ENCODE data around the gene P3H1. TPM values are rescaled to one million over a fixed set of nuclear protein-coding genes. Genes with fewer than 3 reads are reported as not detected.
"Not testable (repeated sequence)": the region's sequence is repeated elsewhere in the genome, so short reads cannot be mapped to it uniquely, and the experiment has no call there.

The P3H1 gene
- total RNA-seq, 1 donor from 2014 or later, result 111 TPM

GRCh38 chr1:42742617-42743316 lies 24.1 kb downstream of the P3H1 start:
- DNase-seq, result no peak

- no peak for DNase-seq
These were observed 24.7 kb downstream of the P3H1 start for GRCh38 chr1:42742141-42742540.

GRCh38 chr1:42741706-42742105 lies 25.1 kb downstream of the P3H1 start:
- DNase-seq, result no peak

- no peak for DNase-seq
These were observed 25.8 kb downstream of the P3H1 start for GRCh38 chr1:42740851-42741580.

DNA sequence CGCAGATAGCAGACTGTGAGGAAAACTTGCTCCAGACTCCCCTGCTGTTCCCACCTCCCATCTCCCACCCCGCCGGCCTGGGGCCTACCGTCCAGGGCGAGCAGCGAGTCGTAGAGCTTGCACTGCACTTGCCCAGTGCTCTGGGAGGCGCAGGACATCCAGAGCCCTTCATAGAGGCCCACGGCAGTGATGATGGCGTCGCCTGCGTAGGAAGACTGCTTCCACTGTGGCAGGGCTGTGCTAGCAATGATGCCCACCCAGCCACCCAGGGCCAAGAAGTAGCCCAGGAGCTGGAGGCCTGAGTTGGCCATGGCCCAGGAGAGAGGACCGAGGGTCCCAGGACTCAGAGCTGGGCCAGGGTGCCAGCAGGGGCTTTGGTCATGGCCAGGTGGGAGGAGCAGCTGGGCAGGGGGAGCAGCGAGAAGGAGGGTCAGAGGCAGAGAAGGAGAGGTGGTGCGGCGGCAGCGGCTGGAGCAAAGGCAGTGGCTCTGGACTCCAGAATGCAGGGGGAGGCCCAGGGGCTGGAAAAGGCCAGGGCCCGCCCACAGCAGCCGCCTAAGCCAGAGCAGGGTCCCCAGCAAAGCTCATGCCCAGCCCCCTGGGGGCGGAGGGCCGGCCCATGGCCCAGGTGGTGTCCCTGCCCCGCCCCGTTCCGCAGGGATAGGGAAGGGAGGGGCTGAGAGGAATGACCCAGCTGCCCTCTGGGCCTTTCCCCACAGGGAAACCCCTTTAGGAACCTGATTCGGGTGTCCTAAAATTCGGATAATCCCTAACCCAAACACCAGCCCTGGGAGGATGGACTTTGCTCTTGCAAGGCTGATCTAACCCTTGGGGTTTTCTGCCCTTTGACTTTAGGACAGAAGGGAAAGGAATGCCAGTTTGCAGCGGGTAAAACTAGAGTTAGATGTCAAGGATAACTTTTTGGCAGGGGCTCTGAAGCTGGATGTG lies 26.8 kb downstream of the P3H1 start, which contains the start of gene CLDN19:
Gene CLDN19 (minus strand): TSS at position 484 of the 948 bp plus-strand sequence. CDS start 173 bp downstream, at position 311.
- DNase-seq, result no peak

GRCh38 chr1:42738678-42739226 lies 28.1 kb downstream of the P3H1 start:
- no peak for DNase-seq

GRCh38 chr1:42737986-42738677 lies 28.7 kb downstream of the P3H1 start:
- DNase-seq, result no peak

- peak; percentile 12 for DNase-seq
These were observed 29.6 kb downstream of the P3H1 start for GRCh38 chr1:42737257-42737656.

DNA sequence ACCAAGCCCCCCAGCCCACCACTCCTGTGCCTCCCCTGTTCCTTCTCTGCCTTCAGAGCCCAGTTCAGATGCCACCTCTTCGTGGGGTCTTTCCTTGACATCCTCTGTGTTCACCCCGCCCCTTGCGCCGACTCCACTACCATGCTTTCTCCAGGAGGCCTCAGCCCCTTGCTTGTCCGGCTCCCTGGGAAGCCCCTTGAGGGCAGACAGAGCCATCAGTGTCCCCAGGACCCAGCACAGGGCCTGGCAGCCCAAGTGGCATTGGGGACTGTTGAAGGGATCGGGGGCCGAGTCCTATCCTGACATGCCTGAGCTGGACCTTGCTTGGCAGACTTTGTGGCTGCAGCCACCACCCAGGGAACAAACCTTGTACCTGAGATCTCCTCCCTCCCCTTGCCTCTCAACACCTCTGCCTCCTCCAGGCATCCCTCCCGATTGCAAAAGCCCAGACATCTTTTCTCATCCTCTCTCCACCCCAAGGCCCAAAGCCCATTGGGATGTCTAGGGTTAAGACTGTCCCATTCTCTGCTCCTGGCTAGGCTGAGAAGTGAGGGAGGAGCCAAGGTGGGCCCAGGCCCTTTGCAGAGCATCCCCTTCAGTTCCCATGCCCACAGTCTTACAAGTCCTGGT lies 30.1 kb downstream of the P3H1 start:
- no peak for DNase-seq

GRCh38 chr1:42736152-42736551 lies 30.7 kb downstream of the P3H1 start:
- DNase-seq, result peak; percentile 20

DNA sequence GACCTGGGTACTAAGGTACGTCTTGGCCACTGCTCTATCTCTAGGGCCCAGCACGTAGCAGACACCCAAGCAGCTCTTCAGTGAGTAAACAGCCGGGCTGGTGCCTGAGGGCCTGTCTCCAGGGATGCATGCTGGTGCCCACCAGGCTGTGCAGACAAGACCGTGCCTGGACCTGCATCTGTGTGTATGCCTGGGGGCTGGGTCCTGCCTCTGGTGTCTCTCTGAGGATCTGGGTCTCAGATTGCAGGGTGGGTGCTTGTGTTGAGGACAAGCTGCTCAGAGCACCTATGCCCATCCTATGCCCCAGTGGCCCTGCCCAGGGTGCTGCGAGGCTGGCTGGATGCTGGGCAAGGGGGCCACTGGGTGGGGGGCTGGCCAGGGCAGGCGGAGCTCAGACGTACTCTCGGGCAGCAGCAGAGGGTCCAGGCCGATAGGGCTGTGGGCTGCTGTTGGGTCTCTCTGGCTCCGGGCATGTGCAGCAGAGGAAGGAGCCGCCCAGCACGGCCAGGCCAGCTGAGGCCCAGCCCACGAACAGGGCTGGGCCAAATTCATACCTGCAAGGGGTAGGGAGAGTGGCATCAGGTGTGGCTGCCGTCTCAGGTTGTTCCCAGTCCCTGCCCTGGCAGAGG lies 31.2 kb downstream of the P3H1 start:
- DNase-seq, result no peak

- no peak for DNase-seq
These were observed 31.8 kb downstream of the P3H1 start for GRCh38 chr1:42735056-42735455.

DNA sequence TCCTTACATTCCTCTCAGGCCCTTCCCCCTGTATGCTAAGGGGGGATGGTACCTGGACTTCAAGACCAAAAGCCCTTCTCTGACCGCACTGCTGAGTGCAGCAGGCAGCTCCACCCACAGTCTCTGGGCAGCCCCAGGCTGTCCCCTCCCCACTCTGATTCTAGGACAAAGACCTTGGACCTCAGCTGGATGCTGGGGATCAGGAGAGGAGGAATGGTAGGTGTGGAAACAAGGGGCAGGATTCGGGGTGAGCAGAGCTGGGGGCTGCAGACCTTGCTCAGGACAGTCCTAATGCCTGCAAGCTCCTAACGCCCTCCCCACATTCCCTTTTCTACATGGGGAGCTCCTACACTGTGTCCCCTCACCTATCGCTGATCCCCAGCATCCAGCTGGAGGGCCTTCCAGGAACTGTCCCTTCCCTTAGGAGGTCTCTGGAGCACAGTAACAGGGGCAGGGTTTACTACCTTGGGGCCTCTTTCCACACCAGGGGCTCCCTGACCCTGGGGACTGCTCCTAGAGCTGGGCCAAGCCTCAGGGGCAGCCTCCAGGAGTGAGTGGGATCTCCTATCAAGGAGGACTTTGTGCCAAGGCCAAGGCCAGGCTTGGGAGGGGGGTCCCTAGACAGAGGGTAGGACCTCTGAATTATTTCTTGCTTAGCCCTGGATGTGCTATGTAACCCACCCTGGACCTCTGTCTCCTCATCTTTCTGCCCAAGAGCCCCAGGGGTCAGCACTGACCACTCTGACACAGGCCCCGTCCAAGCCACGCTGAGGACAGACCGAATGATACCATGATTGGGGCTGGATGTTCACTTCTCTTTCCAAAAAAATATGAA lies 32.4 kb downstream of the P3H1 start:
- DNase-seq, result no peak

- no peak for DNase-seq
These were observed 33.2 kb downstream of the P3H1 start for GRCh38 chr1:42733415-42734200.

DNA sequence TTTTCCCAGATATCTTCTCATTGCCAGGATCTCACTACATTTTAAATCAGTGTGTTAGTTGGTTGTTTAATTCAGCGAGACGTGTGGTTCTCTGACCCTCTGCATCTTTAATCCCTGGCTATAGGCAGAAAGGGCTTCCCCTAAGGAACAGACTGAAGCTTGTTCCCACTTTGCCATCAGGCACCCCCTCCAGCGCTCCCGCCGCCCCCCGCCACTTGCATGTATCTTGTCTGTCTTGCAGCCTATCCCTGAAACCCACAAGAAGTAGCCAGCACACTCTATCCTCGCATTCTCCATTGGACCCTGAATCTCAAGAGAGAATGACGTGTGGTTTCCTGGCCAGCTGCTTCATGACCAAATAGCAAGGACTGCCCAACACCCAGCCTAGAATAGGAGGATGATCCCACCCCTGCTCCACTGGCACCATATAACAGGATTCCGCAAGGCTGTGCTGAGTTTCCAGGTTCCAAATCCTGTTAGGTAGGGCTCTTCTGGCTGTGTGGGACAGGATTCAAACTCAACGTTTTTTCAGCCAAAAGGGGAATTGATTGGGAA lies 34.6 kb downstream of the P3H1 start:
- DNase-seq, result no peak

GRCh38 chr1:42731585-42731984 lies 35.2 kb downstream of the P3H1 start:
- DNase-seq, result no peak

DNA sequence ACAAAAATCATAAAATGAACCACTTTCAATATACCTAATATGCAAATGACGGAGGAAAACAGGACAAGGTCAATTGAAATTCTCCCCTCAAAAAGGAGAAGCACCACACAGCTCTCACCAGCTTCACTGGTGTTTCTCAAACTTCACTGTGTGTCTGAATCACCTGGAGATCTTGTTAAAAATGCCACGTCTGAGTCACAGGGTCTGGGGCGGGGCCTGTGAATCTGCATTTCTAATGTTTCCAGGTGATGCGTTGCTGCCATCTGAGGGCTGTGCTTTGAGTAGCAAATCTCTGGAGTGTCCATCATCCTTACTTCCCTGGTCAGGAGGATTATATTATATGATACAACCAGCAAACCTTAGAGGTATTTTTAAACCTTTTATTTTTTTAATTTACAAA lies 35.8 kb downstream of the P3H1 start:
- DNase-seq, result no peak

DNA sequence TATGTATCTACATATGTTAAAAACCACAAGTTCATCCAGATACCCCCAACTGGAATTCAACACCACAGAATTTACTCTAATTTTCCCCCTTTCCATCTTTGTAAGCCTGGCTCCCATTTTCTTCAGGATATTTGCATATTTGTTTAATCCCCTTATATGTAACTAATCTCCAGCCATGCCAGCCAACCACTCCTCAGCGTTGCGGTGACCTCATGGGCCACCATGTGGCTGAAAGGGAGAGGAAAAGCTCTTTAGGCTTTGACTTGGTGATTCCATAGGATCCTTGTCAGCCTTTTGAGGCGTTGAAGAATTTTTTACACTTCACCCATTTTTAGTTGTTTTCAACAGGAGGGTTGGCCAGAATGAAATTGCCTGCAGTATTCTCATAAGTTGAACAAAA lies 36.8 kb downstream of the P3H1 start:
- no peak for DNase-seq

GRCh38 chr1:42725820-42726219 lies 41.0 kb downstream of the P3H1 start:
- DNase-seq, result not testable (repeated sequence)
